Natural killer cell (primary cell): Measurements from ENCODE around the gene RAD21L1. TPM values are rescaled to one million over a fixed set of nuclear protein-coding genes. Genes with fewer than 3 reads are reported as not detected.

Experiments
- ATAC-seq, 3 donors: fragments of 150-1000 bp in 2 of 3; fragments of 200-7000 bp in 1 of 3; cut with Tn5 transposase; 1 replicate in 1 of 3; 2 replicates in 2 of 3; pipeline ENCODE4 v1.10.0; 2021; ENCODE audit warnings: mild to moderate bottlenecking in 2 of 3, moderate library complexity in 2 of 3
- DNase-seq, 2 donors: peaks; one replicate each; pipeline versions ENCODE4 v3.0.0 to v3.0.0-alpha.2; 2013 to 2021; ENCODE audit warnings: mixed read lengths in 1 of 2
- H3K27ac ChIP-seq: one replicate; pipeline ENCODE4 v1.5.1; 2013; ENCODE audit warnings: mild to moderate bottlenecking, low read length
- H3K27me3 ChIP-seq: one replicate; pipeline ENCODE4 v1.6.1; 2013; ENCODE audit warnings: low read length; ENCODE audit not compliant: control insufficient read depth, insufficient read depth
- H3K36me3 ChIP-seq: one replicate; pipeline ENCODE4 v1.6.1; 2013; ENCODE audit warnings: low read length; ENCODE audit not compliant: control insufficient read depth, insufficient read depth
- H3K4me1 ChIP-seq: one replicate; pipeline ENCODE4 v1.6.1; 2013; ENCODE audit warnings: low read length; ENCODE audit not compliant: control insufficient read depth, insufficient read depth
- H3K4me3 ChIP-seq: one replicate; pipeline ENCODE4 v1.5.1; 2013; ENCODE audit warnings: low read length
- H3K9me3 ChIP-seq: one replicate; pipeline ENCODE4 v1.6.1; 2013; ENCODE audit warnings: low read length; ENCODE audit not compliant: control insufficient read depth, insufficient read depth
- H3K27ac Mint-ChIP-seq, 2 donors: one replicate each; pipeline ENCODE4 v1.8.0; 2022; ENCODE audit warnings: mild to moderate bottlenecking in 2 of 2, mixed read lengths in 2 of 2, moderate library complexity in 1 of 2
- H3K27me3 Mint-ChIP-seq, 2 donors: one replicate each; pipeline ENCODE4 v1.8.0; 2022; ENCODE audit warnings: low read depth in 2 of 2, mixed read lengths in 2 of 2
- H3K36me3 Mint-ChIP-seq: one replicate; pipeline ENCODE4 v1.8.0; 2022; ENCODE audit warnings: mixed read lengths
- H3K4me1 Mint-ChIP-seq, 2 donors: one replicate each; pipeline ENCODE4 v1.8.0; 2022; ENCODE audit warnings: mixed read lengths in 2 of 2
- H3K4me3 Mint-ChIP-seq: one replicate; pipeline ENCODE4 v1.8.0; 2022; ENCODE audit warnings: mild to moderate bottlenecking, moderate library complexity, mixed read lengths
- H3K9me3 Mint-ChIP-seq, 2 donors: one replicate each; pipeline ENCODE4 v1.8.0; 2022; ENCODE audit warnings: mixed read lengths in 2 of 2
- WGBS: methylation state at CpG from one replicate; pipeline ENCODE4 v1.1.7; 2013; ENCODE audit warnings: missing lambda C conversion rate; ENCODE audit not compliant: insufficient coverage; 5-methylcytosine and 5-hydroxymethylcytosine counted together
- intact Hi-C: fragments of 100-400 bp; cut with micrococcal nuclease; formaldehyde crosslinking; loops from one replicate; pipeline ENCODE4 v1.14.2; 2022
- total RNA-seq, 4 donors: library from RNA; stranded (reverse); fragments of 120-200 nt in 1 of 4; gene quantifications; one replicate each; pipeline versions ENCODE4 v1.2.3 to v1.2.4, GENCODE V29; 2013 to 2022
- TF ChIP-seq, protein P1 (sequence below): fragments of 200-600 bp; IDR thresholded peaks from one replicate; pipeline ENCODE4 v1.8.0; 2022; ENCODE audit warnings: antibody characterized with exemption

RAD21L1 gene
- not detected for total RNA-seq
- 0.07 TPM for total RNA-seq (2013)

DNA sequence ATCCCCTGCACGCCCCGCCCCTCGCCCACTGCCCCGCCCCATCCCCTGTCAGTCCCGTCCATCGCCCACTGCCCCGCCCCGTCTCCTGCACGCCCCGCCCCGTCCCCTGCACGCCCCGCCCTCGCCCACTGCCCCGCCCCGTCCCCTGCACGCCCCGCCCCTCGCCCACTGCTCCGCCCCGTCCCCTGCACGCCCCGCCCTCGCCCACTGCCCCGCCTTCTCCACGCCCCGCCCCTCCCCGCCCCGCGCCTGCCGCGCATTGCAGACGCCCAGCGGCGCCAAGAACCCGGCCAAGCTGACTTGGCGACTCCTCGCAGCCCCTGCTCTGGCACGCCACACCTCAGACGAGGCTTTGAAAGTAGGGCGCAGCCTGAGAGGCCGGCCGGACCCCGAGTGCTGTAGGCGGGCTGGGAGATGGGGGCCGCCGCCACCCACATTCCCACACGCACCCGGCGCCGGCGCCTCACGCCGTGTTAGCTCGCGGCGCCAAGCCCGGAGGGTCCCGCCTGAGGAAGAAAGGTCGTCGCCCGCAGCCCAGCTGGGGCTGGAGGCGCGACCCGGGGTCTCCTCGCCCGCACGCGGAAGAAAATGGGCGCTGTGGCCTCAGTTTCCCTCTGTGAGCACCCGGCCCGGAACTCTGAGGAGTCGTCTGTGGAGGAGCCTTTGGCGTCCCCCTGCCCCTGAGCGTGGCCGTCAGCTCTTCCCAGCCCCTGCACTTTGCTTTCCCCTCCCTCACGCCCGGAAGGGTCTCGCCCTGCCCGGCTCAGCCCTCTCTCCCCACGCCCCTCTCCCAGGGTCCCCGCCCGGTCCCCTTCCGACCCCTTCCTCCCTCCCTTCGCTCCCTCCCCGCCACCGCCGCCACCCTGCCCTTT, at the start of gene RAD21L1:
Gene RAD21L1, plus strand, starts transcription at position 262 of the 872 bp plus-strand sequence. CDS start 2,410 bp downstream, outside the sequence.
- WGBS = under 1% methylated on average over 75 of the region's 88 CpGs
- ATAC-seq = peak; percentile 90 to 95 (median 94)

DNA sequence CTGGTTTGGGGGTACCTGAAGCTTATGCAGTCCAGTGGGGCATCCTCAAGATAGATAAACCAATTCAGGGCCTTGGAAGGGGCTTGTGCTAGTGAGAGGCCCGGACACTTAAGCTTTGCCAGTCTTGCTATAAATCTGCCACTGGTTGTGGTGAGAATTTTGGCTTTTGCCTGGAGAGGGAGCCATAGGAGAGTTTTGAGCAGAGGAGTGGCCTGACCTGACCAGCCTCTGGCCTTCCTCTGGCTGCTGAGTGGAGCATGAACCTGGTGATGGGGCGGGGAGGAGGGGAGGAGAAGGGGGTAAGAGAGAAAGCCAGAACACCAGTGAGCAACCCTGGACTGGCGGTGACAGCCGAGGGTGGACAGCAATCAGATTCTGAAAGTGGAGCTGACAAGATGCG, 48.2 kb upstream of the RAD21L1 start:
- Mint-ChIP-seq H3K36me3 (no peaks in the 10 kb centered on the region), H3K4me3 (no peak overlapping the region), H3K27ac (no peak overlapping the region), H3K4me1 (peaks cover 0 to 5% of the 10 kb centered on the region in 2 donors), H3K27me3 (no peaks in the 10 kb centered on the region), H3K9me3 (no peaks in the 10 kb centered on the region)
- Histone ChIP-seq H3K27ac (no peak overlapping the region), H3K36me3 (peaks cover 4% of the 10 kb centered on the region), H3K4me1 (no peaks in the 10 kb centered on the region), H3K27me3 (no peaks in the 10 kb centered on the region), H3K9me3 (no peaks in the 10 kb centered on the region), H3K4me3 (no peak overlapping the region)
- DNase-seq (no peak), ATAC-seq (no peak)
- 95% methylated on average over 5 of the region's 5 CpGs for WGBS
- intact Hi-C loops = no loop called here
- TF ChIP-seq, protein P1, sequence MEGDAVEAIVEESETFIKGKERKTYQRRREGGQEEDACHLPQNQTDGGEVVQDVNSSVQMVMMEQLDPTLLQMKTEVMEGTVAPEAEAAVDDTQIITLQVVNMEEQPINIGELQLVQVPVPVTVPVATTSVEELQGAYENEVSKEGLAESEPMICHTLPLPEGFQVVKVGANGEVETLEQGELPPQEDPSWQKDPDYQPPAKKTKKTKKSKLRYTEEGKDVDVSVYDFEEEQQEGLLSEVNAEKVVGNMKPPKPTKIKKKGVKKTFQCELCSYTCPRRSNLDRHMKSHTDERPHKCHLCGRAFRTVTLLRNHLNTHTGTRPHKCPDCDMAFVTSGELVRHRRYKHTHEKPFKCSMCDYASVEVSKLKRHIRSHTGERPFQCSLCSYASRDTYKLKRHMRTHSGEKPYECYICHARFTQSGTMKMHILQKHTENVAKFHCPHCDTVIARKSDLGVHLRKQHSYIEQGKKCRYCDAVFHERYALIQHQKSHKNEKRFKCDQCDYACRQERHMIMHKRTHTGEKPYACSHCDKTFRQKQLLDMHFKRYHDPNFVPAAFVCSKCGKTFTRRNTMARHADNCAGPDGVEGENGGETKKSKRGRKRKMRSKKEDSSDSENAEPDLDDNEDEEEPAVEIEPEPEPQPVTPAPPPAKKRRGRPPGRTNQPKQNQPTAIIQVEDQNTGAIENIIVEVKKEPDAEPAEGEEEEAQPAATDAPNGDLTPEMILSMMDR = no peak

More for the DNA sequence above, at the start of gene RAD21L1:
- Mint-ChIP-seq H3K36me3 (no peaks in the 10 kb centered on the region), H3K4me3 (peak within 1 kb of the TSS; percentile 86), H3K27me3 (peaks cover 18 to 23% of the 10 kb centered on the region in 2 donors), H3K9me3 (no peaks in the 10 kb centered on the region), H3K4me1 (peaks cover 9 to 12% of the 10 kb centered on the region in 2 donors), H3K27ac (no peak within 1 kb of the TSS)
- no peaks in the 10 kb centered on the region for H3K36me3 ChIP-seq
- intact Hi-C loops = no loop called here
- TF ChIP-seq, protein P1 = no peak
- peak; percentile 41 to 85 for DNase-seq
- peaks cover 30% of the 10 kb centered on the region for H3K27me3 ChIP-seq
- H3K9me3 ChIP-seq = no peaks in the 10 kb centered on the region
- H3K27ac ChIP-seq = no peak within 1 kb of the TSS
- H3K4me3 ChIP-seq = peak within 1 kb of the TSS; percentile 44
- peaks cover 18% of the 10 kb centered on the region for H3K4me1 ChIP-seq

DNA sequence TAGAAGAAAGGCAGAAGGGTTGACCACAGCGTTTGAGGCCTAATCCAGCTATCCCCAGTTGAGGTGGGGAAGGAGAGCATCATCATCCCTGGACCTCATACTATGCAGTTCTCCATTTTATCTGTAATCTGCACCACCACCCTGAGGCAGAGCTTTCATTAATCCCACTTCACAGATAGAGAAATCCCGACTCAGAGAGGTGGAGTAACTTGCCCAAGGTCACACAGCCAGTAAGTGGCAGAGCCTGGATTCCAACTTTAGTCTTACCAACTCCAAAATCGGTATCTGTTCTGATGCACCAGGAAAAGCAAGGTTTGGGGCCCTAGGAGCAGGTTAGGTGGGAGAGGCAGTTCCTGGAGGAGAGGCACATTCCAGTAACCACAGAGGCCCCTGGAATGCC, 47.7 kb upstream of the RAD21L1 start:
- Histone ChIP-seq H3K9me3 (no peaks in the 10 kb centered on the region), H3K4me3 (no peak overlapping the region), H3K27ac (no peak overlapping the region), H3K27me3 (no peaks in the 10 kb centered on the region), H3K4me1 (no peaks in the 10 kb centered on the region), H3K36me3 (peaks cover 4% of the 10 kb centered on the region)
- H3K4me1 Mint-ChIP-seq = peaks cover 0 to 5% of the 10 kb centered on the region in 2 donors
- intact Hi-C loops = no loop called here
- ATAC-seq (no peak), DNase-seq (no peak)
- no peak overlapping the region for H3K27ac Mint-ChIP-seq
- 91% methylated on average over 2 of the region's 3 CpGs for WGBS
- H3K4me3 Mint-ChIP-seq = no peak overlapping the region
- TF ChIP-seq, protein P1 = no peak
- H3K9me3 Mint-ChIP-seq = no peaks in the 10 kb centered on the region
- peaks cover 0 to 3% of the 10 kb centered on the region in 2 donors for H3K27me3 Mint-ChIP-seq
- no peaks in the 10 kb centered on the region for H3K36me3 Mint-ChIP-seq
